T-helper 2 cell (primary cell): ENCODE results near the gene CHD9.
"Not testable (repeated sequence)": the region's sequence is repeated elsewhere in the genome, so short reads cannot be mapped to it uniquely, and the experiment has no call there.

Source experiments
- DNase-seq, 5 experiments: peaks; one replicate each; pipeline versions ENCODE4 v3.0.0 to v3.0.0-alpha.2; 2012 to 2022

CHD9 gene

GRCh38 chr16:53211253-53211652 is 156.5 kb downstream of the CHD9 start:
- DNase-seq = no peak

- DNase-seq = no peak
These were observed 158.1 kb downstream of the CHD9 start for GRCh38 chr16:53212893-53213223.

- no peak for DNase-seq
These were observed 158.8 kb downstream of the CHD9 start for GRCh38 chr16:53213542-53213941.

- DNase-seq = no peak
These were observed 162.0 kb downstream of the CHD9 start for GRCh38 chr16:53216798-53217197.

- no peak for DNase-seq
These were observed 164.6 kb downstream of the CHD9 start for GRCh38 chr16:53219371-53219770.

GRCh38 chr16:53219795-53220454 is 165.1 kb downstream of the CHD9 start:
- DNase-seq = no peak

- peak in 1 of 5 experiments; percentile 1 for DNase-seq
These were observed 165.8 kb downstream of the CHD9 start for GRCh38 chr16:53220585-53220984.

- DNase-seq = no peak
These were observed 170.3 kb downstream of the CHD9 start for GRCh38 chr16:53224951-53225533.

- no peak for DNase-seq
These were observed 178.2 kb downstream of the CHD9 start for GRCh38 chr16:53232826-53233529.

- DNase-seq = no peak
These were observed 180.0 kb downstream of the CHD9 start for GRCh38 chr16:53234836-53235235.

- no peak for DNase-seq
These were observed 181.1 kb downstream of the CHD9 start for GRCh38 chr16:53235851-53236250.

GRCh38 chr16:53249331-53249730 is 194.5 kb downstream of the CHD9 start:
- no peak for DNase-seq

GRCh38 chr16:53257001-53257400 is 202.2 kb downstream of the CHD9 start:
- DNase-seq = no peak

GRCh38 chr16:53258809-53259208 is 204.0 kb downstream of the CHD9 start:
- DNase-seq = no peak

- DNase-seq = no peak
These were observed 206.5 kb downstream of the CHD9 start for GRCh38 chr16:53261276-53261675.

GRCh38 chr16:53262645-53263044 is 207.9 kb downstream of the CHD9 start:
- no peak for DNase-seq

GRCh38 chr16:53266156-53266555 is 211.4 kb downstream of the CHD9 start:
- DNase-seq = no peak

- not testable (repeated sequence) for DNase-seq
These were observed 223.7 kb downstream of the CHD9 start for GRCh38 chr16:53278498-53278897.

- no peak for DNase-seq
These were observed 226.5 kb downstream of the CHD9 start for GRCh38 chr16:53281280-53281679.

GRCh38 chr16:53281859-53282258 is 227.1 kb downstream of the CHD9 start:
- no peak for DNase-seq

- DNase-seq = no peak
These were observed 227.5 kb downstream of the CHD9 start for GRCh38 chr16:53282328-53282727.

- DNase-seq = peak in 1 of 5 experiments; percentile 29
These were observed 228.5 kb downstream of the CHD9 start for GRCh38 chr16:53282975-53283946.

- DNase-seq = no peak
These were observed 230.4 kb downstream of the CHD9 start for GRCh38 chr16:53285236-53285635.
